Activated T-helper 1 cell treated with Interleukin-2 at 50 U/mL for 16 hours (primary cell): ENCODE measurements around the gene FER1L5.

ENCODE experiments used
- DNase-seq: peaks from one replicate; pipeline ENCODE4 v3.0.0-alpha.2; 2020; ENCODE audit warnings: low read depth

Gene FER1L5

GRCh38 chr2:96698221-96698861 lies 55.8 kb downstream of the FER1L5 start:
- no peak for DNase-seq

- no peak for DNase-seq
Measured at GRCh38 chr2:96699021-96699420, 56.5 kb downstream of the FER1L5 start.

- DNase-seq, result no peak
Measured at GRCh38 chr2:96699621-96700020, 57.1 kb downstream of the FER1L5 start.

GRCh38 chr2:96700086-96700485 lies 57.5 kb downstream of the FER1L5 start:
- no peak for DNase-seq

GRCh38 chr2:96701636-96702035 lies 59.1 kb downstream of the FER1L5 start:
- no peak for DNase-seq

GRCh38 chr2:96702098-96702785 lies 59.7 kb downstream of the FER1L5 start:
- DNase-seq, result no peak

GRCh38 chr2:96703021-96703751 lies 60.6 kb downstream of the FER1L5 start:
- no peak for DNase-seq

- no peak for DNase-seq
Measured at GRCh38 chr2:96710985-96711384, 68.4 kb downstream of the FER1L5 start.

GRCh38 chr2:96715658-96716057 lies 73.1 kb downstream of the FER1L5 start:
- no peak for DNase-seq

GRCh38 chr2:96716388-96716787 lies 73.8 kb downstream of the FER1L5 start:
- DNase-seq, result no peak

- no peak for DNase-seq
Measured at GRCh38 chr2:96726131-96726530, 83.6 kb downstream of the FER1L5 start.

GRCh38 chr2:96727431-96727830 lies 84.9 kb downstream of the FER1L5 start:
- DNase-seq, result no peak

- DNase-seq, result no peak
Measured at GRCh38 chr2:96729748-96730147, 87.2 kb downstream of the FER1L5 start.

- DNase-seq, result no peak
Measured at GRCh38 chr2:96730212-96730611, 87.6 kb downstream of the FER1L5 start.

GRCh38 chr2:96733931-96734330 lies 91.4 kb downstream of the FER1L5 start:
- no peak for DNase-seq

- no peak for DNase-seq
Measured at GRCh38 chr2:96734880-96735583, 92.5 kb downstream of the FER1L5 start.

- no peak for DNase-seq
Measured at GRCh38 chr2:96737251-96737650, 94.7 kb downstream of the FER1L5 start.

- DNase-seq, result no peak
Measured at GRCh38 chr2:96737831-96738230, 95.3 kb downstream of the FER1L5 start.

GRCh38 chr2:96739076-96739632 lies 96.6 kb downstream of the FER1L5 start:
- no peak for DNase-seq

GRCh38 chr2:96739633-96740428 lies 97.3 kb downstream of the FER1L5 start, which contains the start of gene LMAN2L:
Gene LMAN2L, minus strand, starts transcription at chr2:96740064. Its CDS starts 24 bp downstream, at chr2:96740040.
- DNase-seq, result peak; percentile 88

- no peak for DNase-seq
Measured at GRCh38 chr2:96747061-96747617, 104.6 kb downstream of the FER1L5 start.
